H9 (cell line): Measurements from ENCODE around the gene TEDDM1. TPM values are rescaled to one million over a fixed set of nuclear protein-coding genes. Genes with fewer than 3 reads are reported as not detected.

Experiments used
- DNase-seq: peaks from one replicate; pipeline ENCODE4 v3.0.0-alpha.2; 2017
- H2AFZ ChIP-seq: one replicate; pipeline ENCODE4 v1.6.1; 2013; ENCODE audit warnings: mild to moderate bottlenecking, low read length, control low read depth, moderate library complexity
- H2AK5ac ChIP-seq: 2 replicates; pipeline ENCODE4 v1.6.1; 2013; ENCODE audit warnings: low read length, control low read depth, mixed read lengths; ENCODE audit not compliant: insufficient read length
- H2BK120ac ChIP-seq: one replicate; pipeline ENCODE4 v1.6.1; 2013; ENCODE audit warnings: low read depth, mild to moderate bottlenecking, low read length, control low read depth, inconsistent platforms; ENCODE audit not compliant: poor library complexity, severe bottlenecking
- H2BK12ac ChIP-seq: 2 replicates; pipeline ENCODE4 v1.6.1; 2013; ENCODE audit warnings: low read length, control low read depth, mixed read lengths, low read depth; ENCODE audit not compliant: insufficient read length
- H2BK15ac ChIP-seq: 2 replicates; pipeline ENCODE4 v1.6.1; 2013; ENCODE audit warnings: low read depth, low read length, control low read depth
- H2BK20ac ChIP-seq: one replicate; pipeline ENCODE4 v1.6.1; 2013; ENCODE audit warnings: low read depth, mild to moderate bottlenecking, low read length, control low read depth, inconsistent platforms; ENCODE audit not compliant: poor library complexity, severe bottlenecking
- H2BK5ac ChIP-seq: 2 replicates; pipeline ENCODE4 v1.6.1; 2013; ENCODE audit warnings: low read length, control low read depth, mixed read lengths; ENCODE audit not compliant: insufficient read length
- H3K14ac ChIP-seq: 2 replicates; pipeline ENCODE4 v1.6.1; 2013; ENCODE audit warnings: low read length, control low read depth; ENCODE audit not compliant: insufficient read depth
- H3K18ac ChIP-seq: 2 replicates; pipeline ENCODE4 v1.6.1; 2013; ENCODE audit warnings: low read depth, mild to moderate bottlenecking, mixed read lengths, low read length, control low read depth; ENCODE audit not compliant: insufficient read length
- H3K23ac ChIP-seq: 2 replicates; pipeline ENCODE4 v1.6.1; 2013; ENCODE audit warnings: low read length, control low read depth, mixed read lengths, low read depth; ENCODE audit not compliant: insufficient read length
- H3K23me2 ChIP-seq: 2 replicates; pipeline ENCODE4 v1.6.1; 2013; ENCODE audit warnings: low read depth, mild to moderate bottlenecking, mixed read lengths, low read length, control low read depth; ENCODE audit not compliant: insufficient read length, poor library complexity, severe bottlenecking
- H3K27ac ChIP-seq: 2 replicates; pipeline ENCODE4 v1.5.1; 2013; ENCODE audit warnings: low read length, control low read depth, mixed read lengths, low read depth; ENCODE audit not compliant: insufficient read length
- H3K27me3 ChIP-seq: 2 replicates; pipeline ENCODE4 v1.6.1; 2013; ENCODE audit warnings: low read length, control low read depth, inconsistent platforms; ENCODE audit not compliant: insufficient read depth
- H3K4ac ChIP-seq: 2 replicates; pipeline ENCODE4 v1.6.1; 2013; ENCODE audit warnings: low read depth, mild to moderate bottlenecking, control low read depth, inconsistent platforms, low read length, moderate library complexity
- H3K4me1 ChIP-seq: 2 replicates; pipeline ENCODE4 v1.6.1; 2013; ENCODE audit warnings: low read length, control low read depth, inconsistent platforms; ENCODE audit not compliant: insufficient read depth
- H3K4me2 ChIP-seq: 2 replicates; pipeline ENCODE4 v1.6.1; 2013; ENCODE audit warnings: low read length, control low read depth, mixed read lengths; ENCODE audit not compliant: insufficient read length, insufficient read depth
- H3K56ac ChIP-seq: 2 replicates; pipeline ENCODE4 v1.6.1; 2013; ENCODE audit warnings: low read depth, mild to moderate bottlenecking, mixed read lengths, low read length, control low read depth; ENCODE audit not compliant: insufficient read length
- H3K79me1 ChIP-seq: 2 replicates; pipeline ENCODE4 v1.6.1; 2013; ENCODE audit warnings: low read depth, mild to moderate bottlenecking, moderate library complexity, low read length, control low read depth, inconsistent platforms; ENCODE audit not compliant: insufficient read depth, poor library complexity, severe bottlenecking
- H3K79me2 ChIP-seq: 2 replicates; pipeline ENCODE4 v1.6.1; 2013; ENCODE audit warnings: low read length, control low read depth, inconsistent platforms; ENCODE audit not compliant: insufficient read depth
- H3K9ac ChIP-seq: 2 replicates; pipeline ENCODE4 v1.6.1; 2013; ENCODE audit warnings: low read length, control low read depth, mixed read lengths; ENCODE audit not compliant: insufficient read length; ENCODE audit errors: extremely low read depth
- H3K9me3 ChIP-seq: one replicate; pipeline ENCODE4 v1.6.1; 2013; ENCODE audit warnings: low read depth, low read length, inconsistent platforms; ENCODE audit not compliant: control insufficient read depth
- H3T11ph ChIP-seq: one replicate; pipeline ENCODE4 v1.6.1; 2013; ENCODE audit warnings: mild to moderate bottlenecking, low read length, control low read depth, inconsistent platforms
- H4K20me1 ChIP-seq: one replicate; pipeline ENCODE4 v1.6.1; 2013; ENCODE audit not compliant: control insufficient read depth, insufficient read length, insufficient read depth
- H4K5ac ChIP-seq: 2 replicates; pipeline ENCODE4 v1.6.1; 2013; ENCODE audit warnings: low read depth, mild to moderate bottlenecking, mixed read lengths, low read length, control low read depth; ENCODE audit not compliant: insufficient read length
- H4K8ac ChIP-seq: replicated peaks from 2 replicates; pipeline ENCODE4 v1.6.1; 2013; ENCODE audit warnings: low read length, control low read depth, mixed read lengths, low read depth; ENCODE audit not compliant: insufficient read length
- H4K91ac ChIP-seq: 2 replicates; pipeline ENCODE4 v1.6.1; 2013; ENCODE audit warnings: low read depth, mild to moderate bottlenecking, moderate library complexity, mixed read lengths, low read length, control low read depth; ENCODE audit not compliant: insufficient read length
- H3K27ac Mint-ChIP-seq, 3 experiments: 2 replicates in 2 of 3; 3 replicates in 1 of 3; pipeline ENCODE4 v1.8.0; 2020 to 2021; ENCODE audit warnings: mixed read lengths in 3 of 3, mild to moderate bottlenecking in 1 of 3, moderate library complexity in 1 of 3
- H3K27me3 Mint-ChIP-seq: 2 replicates; pipeline ENCODE4 v1.8.0; 2021; ENCODE audit warnings: low read depth, mild to moderate bottlenecking, moderate library complexity, mixed read lengths
- H3K36me3 Mint-ChIP-seq, 3 experiments: 2 replicates in 2 of 3; 3 replicates in 1 of 3; pipeline ENCODE4 v1.8.0; 2020 to 2021; ENCODE audit warnings: low read depth in 3 of 3, mixed read lengths in 3 of 3; ENCODE audit not compliant: insufficient read depth in 1 of 3
- H3K4me1 Mint-ChIP-seq, 2 experiments: 2 replicates each; pipeline ENCODE4 v1.8.0; 2020; ENCODE audit warnings: mixed read lengths in 2 of 2
- H3K4me3 Mint-ChIP-seq, 2 experiments: 2 replicates in 1 of 2; 3 replicates in 1 of 2; pipeline ENCODE4 v1.8.0; 2020 to 2021; ENCODE audit warnings: mild to moderate bottlenecking in 2 of 2, mixed read lengths in 2 of 2, moderate library complexity in 1 of 2
- H3K9me3 Mint-ChIP-seq, 2 experiments: 2 replicates in 1 of 2; 3 replicates in 1 of 2; pipeline ENCODE4 v1.8.0; 2020; ENCODE audit warnings: mild to moderate bottlenecking in 2 of 2, mixed read lengths in 2 of 2, moderate library complexity in 1 of 2
- WGBS: extraction: QIAGEN DNeasy Blood & Tissue Kit; methylation state at CpG from one replicate; pipeline ENCODE4 v1.1.7; 2013; ENCODE audit warnings: missing lambda C conversion rate, low lambda C conversion rate, mixed read lengths; ENCODE audit not compliant: insufficient read length; ENCODE audit errors: extremely low coverage; 5-methylcytosine and 5-hydroxymethylcytosine counted together
- total RNA-seq: library from RNA; stranded (reverse); gene quantifications from 2 replicates; pipeline ENCODE4 v1.2.1, GENCODE V29; 2021
- TF ChIP-seq, protein P1 (sequence below): fragments of 200-600 bp; sonication (generic); conservative IDR thresholded peaks from 3 replicates; pipeline ENCODE4 v1.8.0; 2021; ENCODE audit warnings: antibody characterized with exemption, mild to moderate bottlenecking

Gene TEDDM1
- total RNA-seq, 1 experiment from 2014 or later = not detected

DNA sequence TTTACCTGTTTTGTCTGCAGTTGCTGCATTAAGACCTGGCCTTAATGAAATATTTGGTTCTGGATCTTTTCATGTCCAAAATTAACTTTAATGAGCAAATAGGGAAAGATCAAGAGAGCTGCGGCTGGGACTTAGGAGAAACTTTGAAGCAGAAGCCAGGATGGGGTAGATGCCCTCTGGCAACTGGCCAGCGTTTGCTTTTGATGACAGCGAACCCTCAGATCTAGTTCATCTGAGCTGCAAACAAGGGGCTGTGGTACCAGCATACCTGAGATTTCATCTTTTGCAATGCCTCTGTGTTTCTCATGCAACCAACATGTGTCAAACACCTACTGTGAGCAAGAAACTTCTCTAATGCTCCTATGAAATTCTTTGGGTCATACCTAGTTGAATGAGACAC lies 13.0 kb upstream of the TEDDM1 start:
- H3T11ph ChIP-seq = no peak overlapping the region
- peaks cover 4 to 7% of the 10 kb centered on the region in 2 experiments; a peak in 3 of 4 replicates for H3K4me1 Mint-ChIP-seq
- TF ChIP-seq, protein P1, sequence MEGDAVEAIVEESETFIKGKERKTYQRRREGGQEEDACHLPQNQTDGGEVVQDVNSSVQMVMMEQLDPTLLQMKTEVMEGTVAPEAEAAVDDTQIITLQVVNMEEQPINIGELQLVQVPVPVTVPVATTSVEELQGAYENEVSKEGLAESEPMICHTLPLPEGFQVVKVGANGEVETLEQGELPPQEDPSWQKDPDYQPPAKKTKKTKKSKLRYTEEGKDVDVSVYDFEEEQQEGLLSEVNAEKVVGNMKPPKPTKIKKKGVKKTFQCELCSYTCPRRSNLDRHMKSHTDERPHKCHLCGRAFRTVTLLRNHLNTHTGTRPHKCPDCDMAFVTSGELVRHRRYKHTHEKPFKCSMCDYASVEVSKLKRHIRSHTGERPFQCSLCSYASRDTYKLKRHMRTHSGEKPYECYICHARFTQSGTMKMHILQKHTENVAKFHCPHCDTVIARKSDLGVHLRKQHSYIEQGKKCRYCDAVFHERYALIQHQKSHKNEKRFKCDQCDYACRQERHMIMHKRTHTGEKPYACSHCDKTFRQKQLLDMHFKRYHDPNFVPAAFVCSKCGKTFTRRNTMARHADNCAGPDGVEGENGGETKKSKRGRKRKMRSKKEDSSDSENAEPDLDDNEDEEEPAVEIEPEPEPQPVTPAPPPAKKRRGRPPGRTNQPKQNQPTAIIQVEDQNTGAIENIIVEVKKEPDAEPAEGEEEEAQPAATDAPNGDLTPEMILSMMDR = no peak
- H2BK20ac ChIP-seq = no peak overlapping the region
- WGBS = no CpG with 5 or more reads among the region's 3 CpGs
- DNase-seq = no peak
- no peak overlapping the region for H3K14ac ChIP-seq
- H3K4me2 ChIP-seq = no peak overlapping the region
- no peak overlapping the region for H2BK15ac ChIP-seq
- no peak overlapping the region for H3K27ac ChIP-seq
- H2AFZ ChIP-seq = no peak overlapping the region
- H2AK5ac ChIP-seq = no peak overlapping the region
- no peaks in the 10 kb centered on the region for H3K79me2 ChIP-seq
- no peak overlapping the region for H3K18ac ChIP-seq
- H3K23me2 ChIP-seq = no peaks in the 10 kb centered on the region
- H4K8ac ChIP-seq = no peak overlapping the region
- H3K9me3 ChIP-seq = no peaks in the 10 kb centered on the region
- no peak overlapping the region for H3K9ac ChIP-seq
- H3K56ac ChIP-seq = no peak overlapping the region
- H3K4ac ChIP-seq = no peak overlapping the region
- H3K23ac ChIP-seq = no peak overlapping the region
- no peaks in the 10 kb centered on the region for H3K79me1 ChIP-seq
- no peak overlapping the region for H4K91ac ChIP-seq
- H4K5ac ChIP-seq = no peak overlapping the region
- no peak overlapping the region for H2BK12ac ChIP-seq
- H3K4me3 Mint-ChIP-seq = no peak overlapping the region
- H2BK120ac ChIP-seq = no peak overlapping the region
- H2BK5ac ChIP-seq = no peak overlapping the region
- H3K36me3 Mint-ChIP-seq = no peaks in the 10 kb centered on the region
- 0 out of 5 replicates have a peak, but pooled peaks cover 0 to 2% of the 10 kb centered on the region in 2 experiments for H3K9me3 Mint-ChIP-seq
- H3K4me1 ChIP-seq = no peaks in the 10 kb centered on the region; the same call in 1 of the 2 replicates
- no peaks in the 10 kb centered on the region for H4K20me1 ChIP-seq
- H3K27ac Mint-ChIP-seq = no peak overlapping the region
- peaks cover 8% of the 10 kb centered on the region for H3K27me3 Mint-ChIP-seq
- H3K27me3 ChIP-seq = no peaks in the 10 kb centered on the region
